MCF 10A (cell line): ENCODE data around the gene IGFALS. TPM values are rescaled to one million over a fixed set of nuclear protein-coding genes. Genes with fewer than 3 reads are reported as not detected.
A peak's percentile ranks its signal among the peaks of the same experiment; 100 is the strongest.

Experiments
- BruUV-seq: library from RNA; stranded (reverse); fragments of 400-500 nt; replicated peaks from 2 replicates; lab custom pipeline; 2021; lab: Mats Ljungman, UMichigan
- CTCF ChIA-PET: fragments of 300-600 bp; sonication (Branson Sonifier 250); formaldehyde crosslinking; extraction: SDS; loops from one replicate; lab custom pipeline; 2021; ENCODE audit warnings: antibody characterized with exemption, inconsistent platforms; lab: Yijun Ruan, JAX
- POLR2A ChIA-PET: fragments of 300-600, 350-650 bp; sonication (Branson Sonifier 250); formaldehyde crosslinking; extraction: SDS; loops from one replicate; lab custom pipeline; 2020; ENCODE audit warnings: antibody characterized with exemption, inconsistent platforms; lab: Yijun Ruan, JAX
- DNase-seq: peaks from one replicate; pipeline ENCODE4 v3.0.0-alpha.2; 2018; ENCODE audit not compliant: unreplicated experiment
- H3K27ac Mint-ChIP-seq: one replicate; pipeline ENCODE4 v1.8.0; 2022; ENCODE audit warnings: mild to moderate bottlenecking, low read depth, mixed read lengths; ENCODE audit not compliant: unreplicated experiment
- H3K27me3 Mint-ChIP-seq: one replicate; pipeline ENCODE4 v1.8.0; 2022; ENCODE audit warnings: mixed read lengths; ENCODE audit not compliant: insufficient read depth, unreplicated experiment
- H3K36me3 Mint-ChIP-seq: one replicate; pipeline ENCODE4 v1.8.0; 2022; ENCODE audit warnings: mild to moderate bottlenecking, moderate library complexity, mixed read lengths; ENCODE audit not compliant: insufficient read depth, unreplicated experiment
- H3K4me1 Mint-ChIP-seq: one replicate; pipeline ENCODE4 v1.8.0; 2022; ENCODE audit warnings: mixed read lengths; ENCODE audit not compliant: insufficient read depth, unreplicated experiment
- H3K4me3 Mint-ChIP-seq: one replicate; pipeline ENCODE4 v1.8.0; 2022; ENCODE audit warnings: mild to moderate bottlenecking, moderate library complexity, mixed read lengths; ENCODE audit not compliant: unreplicated experiment
- H3K9me3 Mint-ChIP-seq: one replicate; pipeline ENCODE4 v1.8.0; 2022; ENCODE audit warnings: mixed read lengths; ENCODE audit not compliant: unreplicated experiment
- intact Hi-C: fragments of 100-400 bp; cut with micrococcal nuclease; formaldehyde crosslinking; loops from 2 replicates; pipeline ENCODE4 v1.14.1; 2022
- total RNA-seq: library from RNA; stranded (reverse); gene quantifications from 2 replicates; pipeline ENCODE4 v1.2.3, GENCODE V29; 2022
- TF ChIP-seq, protein P1 (sequence below): fragments of 200-600 bp; IDR thresholded peaks from one replicate; pipeline ENCODE4 v1.8.0; 2022; ENCODE audit warnings: antibody characterized with exemption, mild to moderate bottlenecking; ENCODE audit not compliant: unreplicated experiment

Gene IGFALS
- total RNA-seq, 1 experiment from 2014 or later: not detected

- intact Hi-C loops: no loop called here
- CTCF ChIA-PET: no interaction called here
- H3K4me3 Mint-ChIP-seq: no peak overlapping the region
- H3K27ac Mint-ChIP-seq: no peak overlapping the region
- no peaks in the 10 kb centered on the region for H3K9me3 Mint-ChIP-seq
- TF ChIP-seq, protein P1, sequence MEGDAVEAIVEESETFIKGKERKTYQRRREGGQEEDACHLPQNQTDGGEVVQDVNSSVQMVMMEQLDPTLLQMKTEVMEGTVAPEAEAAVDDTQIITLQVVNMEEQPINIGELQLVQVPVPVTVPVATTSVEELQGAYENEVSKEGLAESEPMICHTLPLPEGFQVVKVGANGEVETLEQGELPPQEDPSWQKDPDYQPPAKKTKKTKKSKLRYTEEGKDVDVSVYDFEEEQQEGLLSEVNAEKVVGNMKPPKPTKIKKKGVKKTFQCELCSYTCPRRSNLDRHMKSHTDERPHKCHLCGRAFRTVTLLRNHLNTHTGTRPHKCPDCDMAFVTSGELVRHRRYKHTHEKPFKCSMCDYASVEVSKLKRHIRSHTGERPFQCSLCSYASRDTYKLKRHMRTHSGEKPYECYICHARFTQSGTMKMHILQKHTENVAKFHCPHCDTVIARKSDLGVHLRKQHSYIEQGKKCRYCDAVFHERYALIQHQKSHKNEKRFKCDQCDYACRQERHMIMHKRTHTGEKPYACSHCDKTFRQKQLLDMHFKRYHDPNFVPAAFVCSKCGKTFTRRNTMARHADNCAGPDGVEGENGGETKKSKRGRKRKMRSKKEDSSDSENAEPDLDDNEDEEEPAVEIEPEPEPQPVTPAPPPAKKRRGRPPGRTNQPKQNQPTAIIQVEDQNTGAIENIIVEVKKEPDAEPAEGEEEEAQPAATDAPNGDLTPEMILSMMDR: no peak
- POLR2A ChIA-PET: interaction anchor here (2.1 kb wide), 1 partner anchor 11 kb away, joined by 7 read pairs; the partner anchor contains the start of genes FAHD1 and HAGH
- H3K36me3 Mint-ChIP-seq: peaks cover 45% of the 10 kb centered on the region
- no peaks in the 10 kb centered on the region for H3K27me3 Mint-ChIP-seq
- no peaks in the 10 kb centered on the region for H3K4me1 Mint-ChIP-seq
- no peak for DNase-seq
- no TSS peak for BruUV-seq
These were observed 22.0 kb upstream of the IGFALS start for GRCh38 chr16:1815461-1815860.

GRCh38 chr16:1812732-1813163, 19.2 kb upstream of the IGFALS start:
- H3K4me3 Mint-ChIP-seq: no peak overlapping the region
- no peak overlapping the region for H3K27ac Mint-ChIP-seq
- H3K9me3 Mint-ChIP-seq: no peaks in the 10 kb centered on the region
- peaks cover 54% of the 10 kb centered on the region for H3K36me3 Mint-ChIP-seq
- ChIA-PET POLR2A (no interaction called here), CTCF (no interaction called here)
- peak; percentile 47 for DNase-seq
- H3K27me3 Mint-ChIP-seq: no peaks in the 10 kb centered on the region
- TF ChIP-seq, protein P1: peak; percentile 18
- intact Hi-C loops: no loop called here
- H3K4me1 Mint-ChIP-seq: no peaks in the 10 kb centered on the region
- no TSS peak for BruUV-seq

GRCh38 chr16:1810536-1810935, 17.0 kb upstream of the IGFALS start:
- TF ChIP-seq, protein P1: no peak
- Mint-ChIP-seq H3K9me3 (no peaks in the 10 kb centered on the region), H3K4me1 (no peaks in the 10 kb centered on the region), H3K4me3 (no peak overlapping the region), H3K36me3 (peaks cover 44% of the 10 kb centered on the region), H3K27ac (no peak overlapping the region), H3K27me3 (no peaks in the 10 kb centered on the region)
- ChIA-PET POLR2A (no interaction called here), CTCF (no interaction called here)
- no TSS peak for BruUV-seq
- no peak for DNase-seq
- intact Hi-C loops: no loop called here

GRCh38 chr16:1810106-1810505, 16.6 kb upstream of the IGFALS start:
- no peaks in the 10 kb centered on the region for H3K9me3 Mint-ChIP-seq
- H3K4me1 Mint-ChIP-seq: no peaks in the 10 kb centered on the region
- TF ChIP-seq, protein P1: no peak
- ChIA-PET CTCF (no interaction called here), POLR2A (no interaction called here)
- DNase-seq: no peak
- H3K27me3 Mint-ChIP-seq: no peaks in the 10 kb centered on the region
- intact Hi-C loops: no loop called here
- H3K27ac Mint-ChIP-seq: no peak overlapping the region
- no peak overlapping the region for H3K4me3 Mint-ChIP-seq
- no TSS peak for BruUV-seq
- H3K36me3 Mint-ChIP-seq: peaks cover 39% of the 10 kb centered on the region
